ENCODE results near the gene DNAJA2. TPM values are rescaled to one million over a fixed set of nuclear protein-coding genes. Genes with fewer than 3 reads are reported as not detected.

The DNAJA2 gene
- total and polyA plus RNA-seq, 2 of the 4 experiments (the other 2 are of a cell fraction): 18.6 to 53.9 TPM

DNA sequence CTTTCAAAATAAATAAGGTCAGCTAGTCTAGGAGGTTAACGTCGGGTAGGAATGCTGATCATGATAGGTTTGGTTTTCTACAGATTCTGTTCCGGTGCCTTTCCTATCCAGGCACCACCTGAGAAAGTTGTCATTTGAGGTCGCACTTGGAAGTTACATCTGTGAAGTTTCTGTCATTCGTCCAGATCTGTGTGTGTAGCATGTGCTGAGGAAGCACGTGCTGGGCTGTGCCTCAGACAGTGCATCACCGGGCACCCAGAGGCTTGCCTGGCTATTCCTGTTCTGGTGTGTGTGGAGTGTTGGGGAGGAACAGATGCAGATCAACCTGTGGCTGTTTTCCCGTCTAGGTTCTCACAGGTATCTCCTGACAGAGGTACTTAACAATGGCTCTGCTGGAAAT, 42.6 kb downstream of the DNAJA2 start:
- no peak overlapping the region for H3K4me2 ChIP-seq (ENCODE audit: low read depth, low read length)
- TF ChIP-seq, protein P1, sequence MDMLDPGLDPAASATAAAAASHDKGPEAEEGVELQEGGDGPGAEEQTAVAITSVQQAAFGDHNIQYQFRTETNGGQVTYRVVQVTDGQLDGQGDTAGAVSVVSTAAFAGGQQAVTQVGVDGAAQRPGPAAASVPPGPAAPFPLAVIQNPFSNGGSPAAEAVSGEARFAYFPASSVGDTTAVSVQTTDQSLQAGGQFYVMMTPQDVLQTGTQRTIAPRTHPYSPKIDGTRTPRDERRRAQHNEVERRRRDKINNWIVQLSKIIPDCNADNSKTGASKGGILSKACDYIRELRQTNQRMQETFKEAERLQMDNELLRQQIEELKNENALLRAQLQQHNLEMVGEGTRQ (IDR thresholded peaks at IDR 0.05; ENCODE audit: low read depth, low read length): no peak
- TF ChIP-seq FOS (IDR thresholded peaks at IDR 0.05; ENCODE audit: low read depth, low read length) (no peak), RCOR1 (IDR thresholded peaks at IDR 0.05; ENCODE audit: insufficient replicate concordance, low read length) (no peak), CEBPB (IDR thresholded peaks at IDR 0.05; ENCODE audit: low read depth, low read length) (no peak), RFX5 (IDR thresholded peaks at IDR 0.05; ENCODE audit: low read depth, low read length) (no peak), BHLHE40 (IDR thresholded peaks at IDR 0.05; ENCODE audit: low read depth, low read length) (no peak)
- TF ChIP-seq, protein P2, sequence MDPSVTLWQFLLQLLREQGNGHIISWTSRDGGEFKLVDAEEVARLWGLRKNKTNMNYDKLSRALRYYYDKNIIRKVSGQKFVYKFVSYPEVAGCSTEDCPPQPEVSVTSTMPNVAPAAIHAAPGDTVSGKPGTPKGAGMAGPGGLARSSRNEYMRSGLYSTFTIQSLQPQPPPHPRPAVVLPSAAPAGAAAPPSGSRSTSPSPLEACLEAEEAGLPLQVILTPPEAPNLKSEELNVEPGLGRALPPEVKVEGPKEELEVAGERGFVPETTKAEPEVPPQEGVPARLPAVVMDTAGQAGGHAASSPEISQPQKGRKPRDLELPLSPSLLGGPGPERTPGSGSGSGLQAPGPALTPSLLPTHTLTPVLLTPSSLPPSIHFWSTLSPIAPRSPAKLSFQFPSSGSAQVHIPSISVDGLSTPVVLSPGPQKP (IDR thresholded peaks at IDR 0.05; ENCODE audit: borderline replicate concordance, low read depth, low read length): no peak
- no peak overlapping the region for H3K9ac ChIP-seq (ENCODE audit: low read depth, low read length)
- H2BK15ac ChIP-seq (ENCODE audit: low read depth, low read length): no peak overlapping the region
- H3K27ac ChIP-seq (ENCODE audit: insufficient read depth, low read length): no peak overlapping the region
- no peak overlapping the region for H3K4me3 ChIP-seq (ENCODE audit: insufficient read depth, low read depth, low read length)
- BruUV-seq (replicated peaks): no TSS peak
- no peaks in the 10 kb centered on the region for H3K27me3 ChIP-seq (ENCODE audit: control insufficient read depth, insufficient read depth, low read length)
- peak overlapping the region; percentile 63 for H2AFZ ChIP-seq (replicated peaks; ENCODE audit: low read length, poor library complexity)
- H4K91ac ChIP-seq (ENCODE audit: insufficient read depth, low read depth, low read length): no peak overlapping the region
- H2AK5ac ChIP-seq (ENCODE audit: low read depth, low read length): no peak overlapping the region
- H4K20me1 ChIP-seq (ENCODE audit: insufficient read depth, low read length): no peaks in the 10 kb centered on the region
- no peak overlapping the region for H2BK120ac ChIP-seq (ENCODE audit: low read depth, low read length)
- H3K56ac ChIP-seq (ENCODE audit: extremely low read depth, insufficient read depth, low read length): no peak overlapping the region
- H3K9me3 ChIP-seq (ENCODE audit: control insufficient read depth, insufficient read depth, low read length): no peaks in the 10 kb centered on the region
- no peak overlapping the region for H3K4ac ChIP-seq (ENCODE audit: low read depth, low read length)
- ChIA-PET CTCF (no interaction called here), POLR2A (ENCODE audit: unreplicated experiment) (no interaction called here)
- in situ Hi-C loops (cut with MboI; ENCODE audit: low sequenced_read_pairs): no loop called here
- peaks cover 38% of the 10 kb centered on the region for H3K36me3 ChIP-seq (ENCODE audit: control insufficient read depth, insufficient read depth, low read length)
- no CpG with 5 or more reads among the region's 8 CpGs for WGBS, 2 experiments (ENCODE audit: extremely low coverage in 2 of 2, insufficient read length in 1 of 2)
- dilution Hi-C loops (cut with HindIII; ENCODE audit: low sequenced_read_pairs, unreplicated experiment): no loop called here
- H3K79me1 ChIP-seq (ENCODE audit: low read depth in 1 of 2, low read length in 2 of 2): no peaks in the 10 kb centered on the region
- no peak overlapping the region for H2BK20ac ChIP-seq (ENCODE audit: low read depth, low read length)
- DNase-seq (no peak), ATAC-seq (ENCODE audit: low read depth) (no peak)
- no peaks in the 10 kb centered on the region for H3K9me1 ChIP-seq (ENCODE audit: insufficient read depth, low read length)
- H2AK9ac ChIP-seq (replicated peaks; ENCODE audit: low read depth, low read length, poor library complexity): no peak overlapping the region
- no peak overlapping the region for H2BK5ac ChIP-seq (ENCODE audit: low read depth, low read length, poor library complexity, severe bottlenecking)
- H3K23ac ChIP-seq (ENCODE audit: low read depth, low read length): no peak overlapping the region
- H3K4me1 ChIP-seq (ENCODE audit: control insufficient read depth, insufficient read depth, low read length): no peaks in the 10 kb centered on the region
- no peak overlapping the region for H3K14ac ChIP-seq (replicated peaks; ENCODE audit: low read depth, low read length)
- no peak overlapping the region for H3K18ac ChIP-seq (ENCODE audit: low read depth, low read length)
- intact Hi-C loops (cut with micrococcal nuclease): no loop called here
- no peak overlapping the region for H4K5ac ChIP-seq (ENCODE audit: low read depth, low read length)
- no peak overlapping the region for H4K8ac ChIP-seq (ENCODE audit: low read depth in 2 of 2, low read length in 2 of 2)
